NCI-H1417 treated with DMSO at 0.1 percent for 48 hours (cell line): ENCODE data around the gene CAPN5.
A peak's percentile ranks its signal among the peaks of the same experiment; 100 is the strongest.
"Not testable (repeated sequence)": the region's sequence is repeated elsewhere in the genome, so short reads cannot be mapped to it uniquely, and the experiment has no call there.

ENCODE experiments used
- DNase-seq: peaks from one replicate; lab custom pipeline; 2025; lab: John Stamatoyannopoulos, UW

Gene CAPN5

DNA sequence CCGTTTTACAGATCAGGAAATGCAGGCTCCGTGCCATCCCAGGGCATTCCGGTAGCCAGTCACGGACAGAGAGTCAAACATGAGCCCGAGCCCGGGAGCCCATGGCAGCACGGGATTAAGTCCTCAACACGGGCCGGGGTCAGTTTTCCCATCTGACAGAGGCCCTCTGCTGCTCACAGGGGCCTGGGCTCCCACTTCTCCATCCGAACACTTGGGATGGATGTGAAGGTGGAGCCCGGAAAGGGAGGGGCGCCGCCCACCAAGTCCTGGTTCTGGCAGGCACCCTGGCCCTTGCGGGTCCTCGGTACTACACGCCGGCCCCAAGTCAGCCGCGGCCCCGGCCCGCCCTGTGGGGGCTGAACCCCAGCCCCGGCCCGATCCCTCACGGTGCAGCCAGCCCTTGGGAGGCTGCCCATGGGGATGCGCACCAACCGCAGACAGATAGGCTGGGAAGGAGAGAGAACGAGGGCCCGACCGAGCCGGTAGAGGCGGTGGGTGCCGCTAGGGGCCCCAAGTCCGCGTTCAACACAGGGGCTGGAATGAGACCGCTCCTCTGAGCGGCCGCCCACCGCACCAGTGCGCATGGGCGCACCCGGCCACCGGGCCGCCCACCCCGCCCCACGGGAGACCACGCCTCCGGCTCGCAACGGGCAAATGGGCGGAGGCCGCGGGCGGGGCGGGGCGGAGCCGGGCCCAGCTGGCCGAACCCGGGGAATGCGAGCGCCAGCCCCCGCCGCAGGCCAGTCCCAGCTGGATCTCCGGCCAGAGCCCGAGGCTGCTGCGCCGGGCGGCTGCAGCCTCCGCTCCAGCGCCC, at the start of gene CAPN5:
CAPN5 (plus strand) TSS at position 743 of the 814 bp plus-strand sequence. CDS start 17,916 bp downstream, outside the sequence.
- peak; percentile 38 for DNase-seq

- not testable (repeated sequence) for DNase-seq
Measured at GRCh38 chr11:77018396-77018924, 48.3 kb upstream of the CAPN5 start.

GRCh38 chr11:77019976-77020595, 46.7 kb upstream of the CAPN5 start:
- DNase-seq = no peak

DNA sequence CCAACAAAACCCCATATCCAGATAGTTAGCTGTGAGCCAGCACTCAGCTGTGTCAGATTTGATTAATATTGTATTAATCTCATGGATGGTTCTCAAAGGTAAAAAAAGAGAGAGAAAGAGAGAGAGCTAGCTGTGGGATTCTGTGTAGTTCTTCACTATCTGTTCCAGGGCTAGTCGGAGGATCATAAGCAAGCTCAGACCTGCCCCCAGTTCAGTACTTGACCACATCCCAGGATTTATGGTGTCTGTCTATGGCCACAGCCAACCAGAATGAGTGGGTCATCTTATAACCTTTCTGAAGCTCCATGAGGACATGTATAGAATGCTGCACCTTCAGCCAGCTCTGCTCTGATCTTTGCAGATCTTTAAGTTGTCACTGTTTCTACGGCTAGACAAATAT, 46.0 kb upstream of the CAPN5 start:
- DNase-seq = no peak

- no peak for DNase-seq
Measured at GRCh38 chr11:77024745-77025144, 42.0 kb upstream of the CAPN5 start.

DNA sequence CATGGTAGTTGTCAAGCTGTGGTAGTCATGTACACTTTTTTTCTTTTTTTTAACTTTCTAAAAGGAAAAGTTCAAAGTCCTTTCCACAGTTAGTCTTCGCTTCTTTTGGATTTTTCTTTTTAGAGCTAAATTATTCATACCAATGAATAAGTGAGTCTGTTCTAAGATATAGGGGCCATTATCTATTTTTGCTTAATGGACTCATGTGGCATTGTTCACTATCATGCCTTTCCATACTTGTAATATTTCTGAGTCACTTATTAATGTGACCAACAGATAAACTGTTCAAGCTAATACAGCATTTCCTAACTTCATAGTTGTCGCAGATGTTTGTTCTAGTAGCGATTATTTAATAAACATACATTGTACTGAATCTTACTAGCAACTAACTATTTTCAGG, 40.5 kb upstream of the CAPN5 start:
- no peak for DNase-seq

GRCh38 chr11:77026743-77027142, 40.0 kb upstream of the CAPN5 start:
- DNase-seq = no peak

- no peak for DNase-seq
Measured at GRCh38 chr11:77027275-77027674, 39.5 kb upstream of the CAPN5 start.

DNA sequence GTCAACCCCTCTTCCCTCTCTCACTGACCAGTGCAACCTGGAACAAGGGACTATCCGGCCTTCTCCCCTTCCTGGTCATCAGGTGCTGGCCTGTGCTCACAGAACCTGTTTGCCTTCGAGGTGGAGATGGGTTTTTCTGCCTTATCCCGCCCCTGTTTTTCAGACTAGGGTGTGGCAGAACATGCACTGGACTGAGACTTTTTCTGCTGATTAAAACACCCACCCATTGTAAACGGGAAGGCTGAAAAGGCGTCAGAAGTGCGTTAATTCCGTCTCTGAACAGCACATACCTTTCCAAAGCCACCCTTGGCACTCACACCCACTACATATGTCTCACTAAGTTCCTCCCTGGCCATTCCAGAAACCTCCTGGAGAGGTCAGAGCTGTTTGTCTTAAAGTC, 36.9 kb upstream of the CAPN5 start:
- DNase-seq = no peak

DNA sequence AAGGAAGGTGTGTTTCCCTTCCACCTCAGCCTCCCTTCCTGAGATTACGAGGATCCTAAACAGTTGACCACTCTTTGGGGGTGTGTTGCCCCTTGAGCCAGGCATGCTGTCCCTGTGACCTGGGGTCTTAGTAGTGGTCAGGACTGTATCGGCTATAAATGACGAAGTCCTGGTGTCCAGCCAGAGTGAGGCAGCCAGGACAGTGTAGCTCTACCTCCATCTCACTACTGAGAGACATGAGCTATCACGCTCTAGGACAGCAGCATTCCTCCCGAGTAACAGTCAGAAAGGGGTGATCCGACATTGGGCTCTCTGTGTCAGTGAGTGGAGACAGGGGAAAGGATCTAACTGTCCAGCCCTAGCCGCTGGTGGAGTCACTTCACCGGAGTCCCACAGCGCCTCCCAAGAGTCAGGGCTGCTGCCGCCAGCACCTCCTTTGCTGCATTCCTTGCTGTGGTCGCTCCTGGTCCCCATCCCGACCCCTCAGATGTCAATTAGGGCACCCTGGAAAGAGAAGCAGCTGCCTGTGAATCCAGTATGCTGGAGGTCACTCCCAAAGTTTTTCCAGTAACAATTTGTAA, 35.8 kb upstream of the CAPN5 start:
- no peak for DNase-seq

- no peak for DNase-seq
Measured at GRCh38 chr11:77031599-77031998, 35.2 kb upstream of the CAPN5 start.

- no peak for DNase-seq
Measured at GRCh38 chr11:77035039-77035438, 31.7 kb upstream of the CAPN5 start.

DNA sequence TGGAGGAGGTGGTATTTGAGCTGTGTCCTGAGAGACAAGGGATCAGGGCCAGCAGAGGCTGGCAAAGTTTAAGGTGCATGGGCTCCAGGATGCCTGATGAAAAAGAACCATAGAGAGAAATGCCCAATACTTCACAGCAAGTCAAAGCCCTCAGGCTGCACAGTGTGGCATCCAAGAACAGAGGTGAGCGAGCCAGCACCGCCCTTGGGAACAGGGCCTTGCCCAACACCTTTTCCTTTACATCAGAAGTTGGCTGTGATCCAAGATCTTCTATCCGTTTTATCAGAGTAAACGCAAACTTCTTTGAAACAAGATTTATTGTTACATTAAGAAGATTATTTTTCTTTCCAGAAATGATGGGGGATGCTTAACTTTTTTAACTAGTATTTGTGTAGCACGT, 31.2 kb upstream of the CAPN5 start:
- no peak for DNase-seq

- DNase-seq = no peak
Measured at GRCh38 chr11:77036398-77036797, 30.4 kb upstream of the CAPN5 start.

GRCh38 chr11:77037057-77037456, 29.7 kb upstream of the CAPN5 start:
- DNase-seq = no peak

- no peak for DNase-seq
Measured at GRCh38 chr11:77038029-77038824, 28.5 kb upstream of the CAPN5 start.

GRCh38 chr11:77038825-77039326, 27.9 kb upstream of the CAPN5 start:
- DNase-seq = no peak

DNA sequence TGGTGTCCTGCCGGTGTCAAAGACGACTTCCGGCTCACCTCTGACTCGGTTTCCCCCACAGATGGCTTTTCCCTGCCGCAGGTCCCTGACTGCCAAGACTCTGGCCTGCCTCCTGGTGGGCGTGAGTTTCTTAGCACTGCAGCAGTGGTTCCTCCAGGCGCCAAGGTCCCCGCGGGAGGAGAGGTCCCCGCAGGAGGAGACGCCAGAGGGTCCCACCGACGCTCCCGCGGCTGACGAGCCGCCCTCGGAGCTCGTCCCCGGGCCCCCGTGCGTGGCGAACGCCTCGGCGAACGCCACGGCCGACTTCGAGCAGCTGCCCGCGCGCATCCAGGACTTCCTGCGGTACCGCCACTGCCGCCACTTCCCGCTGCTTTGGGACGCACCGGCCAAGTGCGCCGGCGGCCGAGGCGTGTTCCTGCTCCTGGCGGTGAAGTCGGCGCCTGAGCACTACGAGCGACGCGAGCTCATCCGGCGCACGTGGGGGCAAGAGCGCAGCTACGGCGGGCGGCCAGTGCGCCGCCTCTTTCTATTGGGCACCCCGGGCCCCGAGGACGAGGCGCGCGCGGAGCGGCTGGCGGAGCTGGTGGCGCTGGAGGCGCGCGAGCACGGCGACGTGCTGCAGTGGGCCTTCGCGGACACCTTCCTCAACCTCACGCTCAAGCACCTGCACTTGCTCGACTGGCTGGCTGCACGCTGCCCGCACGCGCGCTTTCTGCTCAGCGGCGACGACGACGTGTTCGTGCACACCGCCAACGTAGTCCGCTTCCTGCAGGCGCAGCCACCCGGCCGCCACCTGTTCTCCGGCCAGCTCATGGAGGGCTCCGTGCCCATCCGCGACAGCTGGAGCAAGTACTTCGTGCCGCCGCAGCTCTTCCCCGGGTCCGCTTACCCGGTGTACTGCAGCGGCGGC, 27.0 kb upstream of the CAPN5 start:
- DNase-seq = no peak

GRCh38 chr11:77040401-77040777, 26.4 kb upstream of the CAPN5 start:
- no peak for DNase-seq

DNA sequence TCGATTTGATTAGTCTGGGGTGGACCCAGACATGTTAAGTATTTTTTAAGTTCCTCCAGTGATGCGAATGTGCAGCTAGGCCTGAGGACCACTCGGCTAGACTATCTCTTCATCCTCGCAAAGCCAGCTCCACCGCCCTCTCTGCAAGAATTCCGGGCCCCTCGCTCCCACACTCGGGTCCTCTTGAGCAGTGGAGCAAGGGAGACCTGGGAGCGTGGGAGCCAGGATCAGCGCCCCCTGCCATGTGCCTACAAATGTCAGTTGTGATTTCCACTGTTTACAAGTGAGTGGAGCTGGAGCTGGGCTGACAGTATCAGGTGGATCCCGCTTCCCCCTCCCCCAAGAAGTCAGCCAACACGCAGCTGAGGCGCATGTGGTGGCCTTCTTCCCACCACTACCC, 25.9 kb upstream of the CAPN5 start:
- DNase-seq = no peak
